Pancreas (tissue), 10 donors: ENCODE measurements around the gene RET. TPM values are rescaled to one million over a fixed set of nuclear protein-coding genes. Genes with fewer than 3 reads are reported as not detected.

Source experiments
- ATAC-seq, 4 donors: fragments of 200-7000 bp; cut with Tn5 transposase; one replicate each; pipeline versions ENCODE4 v1.8.0 to v1.9.1; 2020; ENCODE audit warnings: mild to moderate bottlenecking in 4 of 4, moderate library complexity in 4 of 4
- DNase-seq, 6 donors: peaks; one replicate each; pipeline ENCODE4 v3.0.0-alpha.2; 2020
- FAIRE-seq: peaks from 2 replicates; lab custom pipeline; 2012; peaks lifted over from hg19 to GRCh38; lab: Jason Lieb, UNC
- H3K27ac ChIP-seq, 4 donors: fragments of 200-600 bp; sonication (generic); 1 replicate in 3 of 4; 2 replicates in 1 of 4; pipeline versions ENCODE4 v1.5.0 to v1.8.0; 2020
- H3K27me3 ChIP-seq, 4 donors: fragments of 200-600 bp; one replicate each; pipeline ENCODE4 v1.8.0; 2021
- H3K36me3 ChIP-seq, 3 donors: fragments of 200-600 bp; sonication (generic) in 1 of 3; one replicate each; pipeline versions ENCODE4 v1.5.0 to v1.8.0; 2020 to 2021
- H3K4me1 ChIP-seq, 3 donors: fragments of 200-600 bp; one replicate each; pipeline ENCODE4 v1.8.0; 2021
- H3K4me3 ChIP-seq, 4 donors: fragments of 200-600 bp; sonication (generic) in 2 of 4; one replicate each; pipeline versions ENCODE4 v1.5.0 to v1.8.0; 2020 to 2021
- H3K9me3 ChIP-seq, 4 donors: fragments of 200-600 bp; one replicate each; pipeline ENCODE4 v1.8.0; 2021
- CTCF ChIP-seq, 4 donors: fragments of 200-600 bp; sonication (generic) in 3 of 4; IDR thresholded peaks; one replicate each; pipeline versions ENCODE4 v1.5.0 to v1.8.0; 2021; ENCODE audit warnings: antibody characterized with exemption in 4 of 4
- WGBS, 2 donors: extraction: QIAGEN DNeasy Blood & Tissue Kit; methylation state at CpG; one replicate each; pipeline ENCODE4 v1.1.7; 2013; 5-methylcytosine and 5-hydroxymethylcytosine counted together
- intact Hi-C, 3 donors: fragments of 100-400 bp; cut with DNase I; formaldehyde crosslinking; loops; one replicate each; pipeline versions ENCODE4 v1.11.1 to v1.14.2; 2022
- polyA plus RNA-seq, 2 donors: library from polyadenylated mRNA; stranded (reverse); fragments of 200-250 nt; gene quantifications; one replicate each; pipeline ENCODE4 v1.2.3, GENCODE V29; 2013
- total RNA-seq, 6 donors: library from RNA; stranded (reverse); fragmentation: NEBNext Ultra II Directional in 4 of 6; extraction: Animal tissue kit (Norgen Biotek cat#: 25700) in 4 of 6; gene quantifications; one replicate each; pipeline versions ENCODE4 v1.2.1 to v1.2.4, GENCODE V29; 2021 to 2023
- donor health status: healthy with polysubstance abuse.
- donor health status: DM: no; HTN: no; CAD: no; lungs with moderate emphysema.
- donor health status: DM: no; HTN: no; CAD: no.
- donor health status: control.
- donor health status: control.
- donor health status: Bipolar disorder and iron deficiency.
- donor health status: DM: yes; HTN: yes; CAD: no.
- donor health status: DM: no; HTN: no; CAD: no.
- donor health status: DM: no; HTN: no; CAD: no.
- donor health status: DM: yes; HTN: yes; CAD: no.

The RET gene
- total and polyA plus RNA-seq, 8 donors = 0.32 to 4.4 (median 0.83) TPM

GRCh38 chr10:43061760-43062159 lies 15.1 kb upstream of the RET start:
- Histone ChIP-seq H3K4me3 (no peak overlapping the region), H3K27ac (no peak overlapping the region), H3K9me3 (no peaks in the 10 kb centered on the region), H3K4me1 (no peaks in the 10 kb centered on the region), H3K27me3 (no peaks in the 10 kb centered on the region), H3K36me3 (no peaks in the 10 kb centered on the region)
- FAIRE-seq (no peak), ATAC-seq (no peak), DNase-seq (peak in 1 of 6 donors; percentile 26)
- 85 to 88% methylated on average over 9 of the region's 9 CpGs for WGBS, 2 donors
- intact Hi-C loops = no loop called here
- no peak for TF ChIP-seq CTCF (IDR thresholded peaks at IDR 0.05)

GRCh38 chr10:43062402-43063160 lies 14.3 kb upstream of the RET start:
- FAIRE-seq = no peak
- H3K27ac ChIP-seq = no peak overlapping the region
- no peaks in the 10 kb centered on the region for H3K36me3 ChIP-seq
- H3K4me3 ChIP-seq = no peak overlapping the region
- H3K27me3 ChIP-seq = no peaks in the 10 kb centered on the region
- no peak for ATAC-seq
- TF ChIP-seq CTCF (IDR thresholded peaks at IDR 0.05) = no peak
- WGBS, 2 donors = 90 to 91% methylated on average over 18 of the region's 18 CpGs
- intact Hi-C loops = no loop called here
- no peaks in the 10 kb centered on the region for H3K9me3 ChIP-seq
- DNase-seq = peak in 1 of 6 donors; percentile 35
- H3K4me1 ChIP-seq = no peaks in the 10 kb centered on the region

GRCh38 chr10:43064331-43065075 lies 12.4 kb upstream of the RET start:
- DNase-seq (peak in 1 of 6 donors; percentile 34), ATAC-seq (no peak), FAIRE-seq (no peak)
- no peaks in the 10 kb centered on the region for H3K36me3 ChIP-seq
- no peaks in the 10 kb centered on the region for H3K27me3 ChIP-seq
- intact Hi-C loops = no loop called here
- no peaks in the 10 kb centered on the region for H3K9me3 ChIP-seq
- H3K4me1 ChIP-seq = no peaks in the 10 kb centered on the region
- H3K27ac ChIP-seq = no peak overlapping the region
- TF ChIP-seq CTCF (IDR thresholded peaks at IDR 0.05) = no peak
- no peak overlapping the region for H3K4me3 ChIP-seq
- 69% methylated on average over 11 of the region's 11 CpGs for WGBS, 2 donors

- intact Hi-C loops = no loop called here
- WGBS, 2 donors = 76 to 92% methylated on average over 1 of the region's 1 CpG
- ATAC-seq (no peak), DNase-seq (peak in 1 of 6 donors; percentile 33), FAIRE-seq (no peak)
- Histone ChIP-seq H3K4me1 (no peaks in the 10 kb centered on the region), H3K27me3 (no peaks in the 10 kb centered on the region), H3K4me3 (no peak overlapping the region), H3K9me3 (no peaks in the 10 kb centered on the region), H3K27ac (no peak overlapping the region), H3K36me3 (no peaks in the 10 kb centered on the region)
- TF ChIP-seq CTCF (IDR thresholded peaks at IDR 0.05) = no peak
Measured at GRCh38 chr10:43065234-43065633, 11.6 kb upstream of the RET start.
